AG08396 (cell line): ENCODE measurements around the gene CYBRD1.
"Not testable (repeated sequence)": the region's sequence is repeated elsewhere in the genome, so short reads cannot be mapped to it uniquely, and the experiment has no call there.

Experiments used
- DNase-seq: peaks from one replicate; pipeline ENCODE4 v3.0.0; 2012; ENCODE audit warnings: low spot score, mixed read lengths

Gene CYBRD1

DNA sequence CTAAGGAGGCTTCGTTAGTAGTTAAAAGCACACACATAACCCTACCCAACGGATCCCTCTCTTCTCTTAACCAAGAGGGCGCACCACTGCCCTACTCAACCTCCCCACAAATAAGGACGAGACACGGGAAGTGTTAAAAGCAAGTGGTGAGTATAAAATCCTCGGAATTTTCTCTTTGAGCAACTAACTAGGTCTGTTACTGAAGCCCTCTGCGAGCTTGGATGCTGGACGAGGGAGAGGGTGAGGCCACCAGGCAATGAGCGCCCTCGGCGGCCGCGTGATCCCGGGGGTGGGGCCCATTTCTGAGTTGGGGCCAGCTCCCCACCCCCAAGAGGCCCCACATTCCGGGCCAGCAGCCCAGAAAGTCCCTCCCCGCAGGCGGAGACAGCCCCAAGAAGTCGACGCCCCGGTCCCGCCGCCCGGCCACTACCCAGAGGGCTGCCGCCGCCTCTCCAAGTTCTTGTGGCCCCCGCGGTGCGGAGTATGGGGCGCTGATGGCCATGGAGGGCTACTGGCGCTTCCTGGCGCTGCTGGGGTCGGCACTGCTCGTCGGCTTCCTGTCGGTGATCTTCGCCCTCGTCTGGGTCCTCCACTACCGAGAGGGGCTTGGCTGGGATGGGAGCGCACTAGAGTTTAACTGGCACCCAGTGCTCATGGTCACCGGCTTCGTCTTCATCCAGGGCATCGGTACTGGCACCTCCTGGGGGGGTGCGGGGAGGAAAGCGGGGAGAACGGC lies at the start of gene CYBRD1:
CYBRD1 (plus strand) TSS at position 423 of the 736 bp plus-strand sequence; CDS start at position 495, 72 bp downstream.
- DNase-seq, result peak; percentile 93

GRCh38 chr2:171475979-171476378 lies 46.3 kb upstream of the CYBRD1 start:
- no peak for DNase-seq

GRCh38 chr2:171478345-171478744 lies 43.9 kb upstream of the CYBRD1 start:
- no peak for DNase-seq

DNA sequence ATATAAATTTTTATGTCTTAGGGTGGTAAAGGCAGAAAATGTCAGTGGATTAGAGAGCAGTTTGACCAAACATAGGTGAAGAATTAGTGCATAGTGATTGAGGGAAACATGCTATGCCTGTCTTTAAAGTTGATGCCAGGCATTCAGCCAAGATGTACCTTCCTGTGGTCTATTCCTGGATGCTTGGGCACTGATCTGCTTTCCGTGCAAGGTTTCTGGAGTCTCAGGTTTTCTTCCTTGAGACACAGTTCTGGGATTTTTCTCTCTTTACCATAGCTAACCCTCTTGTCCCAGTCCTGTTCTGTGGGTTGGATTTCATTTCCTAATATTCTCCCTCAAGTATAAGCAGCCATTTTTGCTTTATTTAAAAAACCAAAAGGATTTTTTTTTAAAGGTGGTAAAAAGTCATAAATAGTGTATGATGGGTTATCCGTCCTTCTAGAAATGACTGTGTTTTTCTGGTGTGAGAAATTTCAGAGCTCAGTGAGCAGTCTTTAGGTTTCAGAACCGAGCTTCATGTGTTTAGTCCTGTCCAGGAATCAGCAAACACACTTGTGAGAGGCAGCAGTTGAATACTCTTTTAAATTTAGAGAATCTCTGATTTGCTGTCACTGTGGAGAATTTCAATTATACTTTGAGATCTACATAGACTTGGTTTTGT lies 43.0 kb upstream of the CYBRD1 start:
- DNase-seq, result no peak

GRCh38 chr2:171480908-171481307 lies 41.4 kb upstream of the CYBRD1 start:
- DNase-seq, result no peak

- DNase-seq, result no peak
These were observed 40.0 kb upstream of the CYBRD1 start for GRCh38 chr2:171482308-171482707.

DNA sequence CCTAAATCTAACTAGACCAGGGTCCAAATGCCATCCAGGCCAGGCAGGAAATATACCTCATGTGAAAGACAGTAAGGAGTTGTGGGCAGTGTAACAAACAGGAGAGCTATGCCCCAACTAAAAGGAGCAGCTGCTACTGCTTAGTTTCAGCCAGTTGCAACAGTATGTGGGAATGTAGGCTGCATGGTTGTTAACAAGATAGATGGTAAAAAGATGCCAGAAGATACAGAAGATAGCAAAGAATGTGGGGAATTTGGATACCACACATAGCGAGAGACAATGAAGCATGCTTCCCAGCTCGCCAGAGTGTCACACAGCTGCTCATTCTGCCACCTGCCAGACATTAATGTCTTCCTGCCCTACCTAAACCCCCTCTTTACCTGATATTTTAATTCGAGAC lies 39.4 kb upstream of the CYBRD1 start:
- no peak for DNase-seq

GRCh38 chr2:171483793-171484192 lies 38.5 kb upstream of the CYBRD1 start:
- no peak for DNase-seq

- DNase-seq, result no peak
These were observed 37.2 kb upstream of the CYBRD1 start for GRCh38 chr2:171485116-171485515.

- no peak for DNase-seq
These were observed 35.1 kb upstream of the CYBRD1 start for GRCh38 chr2:171487201-171487600.

GRCh38 chr2:171487803-171488259 lies 34.4 kb upstream of the CYBRD1 start:
- no peak for DNase-seq

DNA sequence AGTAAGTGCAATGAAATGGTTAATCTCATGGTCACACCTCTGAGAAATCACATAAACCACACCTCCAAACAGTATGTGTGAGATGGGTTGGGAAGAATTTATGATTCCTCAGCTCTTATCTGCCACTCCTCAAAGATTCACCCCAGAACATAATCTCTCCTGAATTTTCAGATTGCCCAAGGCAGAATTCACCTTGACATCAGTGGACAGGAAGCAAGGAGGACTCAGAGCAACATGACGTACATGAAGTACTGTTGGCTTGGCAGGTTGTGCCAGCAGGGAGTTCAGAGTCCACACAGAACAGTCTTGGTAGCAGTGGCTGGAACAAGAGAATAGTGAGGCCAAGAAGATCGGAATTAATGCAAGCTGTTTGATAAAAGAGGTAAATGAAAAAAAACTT lies 31.7 kb upstream of the CYBRD1 start:
- DNase-seq, result no peak

- no peak for DNase-seq
These were observed 31.0 kb upstream of the CYBRD1 start for GRCh38 chr2:171491292-171491691.

DNA sequence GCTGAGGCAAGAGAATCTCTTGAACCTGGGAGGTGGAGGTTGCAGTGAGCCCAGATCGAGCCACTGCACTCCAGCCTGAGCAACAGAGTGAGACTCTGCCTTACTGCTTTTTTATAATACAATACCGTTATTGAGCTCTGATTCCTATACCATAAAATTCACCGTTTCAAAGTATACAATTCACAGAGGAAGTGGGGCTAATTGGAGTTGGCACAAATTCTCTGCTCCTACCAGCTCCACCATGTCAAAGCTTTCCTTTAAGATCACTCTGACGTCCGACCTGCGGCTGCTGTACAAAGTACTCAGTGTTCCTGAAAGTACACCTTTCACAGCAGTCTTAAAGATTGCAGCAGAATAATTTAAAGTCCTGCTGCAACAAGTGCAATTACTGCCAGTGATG lies 29.6 kb upstream of the CYBRD1 start:
- DNase-seq, result no peak

DNA sequence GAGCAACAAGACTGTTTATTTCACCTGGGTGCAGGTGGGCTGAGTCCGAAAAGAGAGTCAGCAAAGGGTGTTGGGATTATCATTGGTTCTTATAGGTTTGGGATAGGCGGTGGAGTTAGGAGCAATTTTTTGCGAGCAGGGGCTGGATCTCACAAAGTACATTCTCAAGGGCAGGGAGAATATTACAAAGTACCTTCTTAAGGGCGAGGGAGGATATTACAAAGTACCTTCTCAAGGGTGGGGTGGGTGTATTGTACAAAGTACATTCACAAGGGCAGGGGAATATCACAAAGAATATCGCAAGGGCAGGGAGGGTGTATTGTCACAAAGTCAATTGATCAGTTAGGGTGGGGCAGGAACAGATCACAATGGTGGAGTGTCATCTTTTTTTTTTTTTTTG lies 24.6 kb upstream of the CYBRD1 start:
- not testable (repeated sequence) for DNase-seq

GRCh38 chr2:171505374-171505773 lies 16.9 kb upstream of the CYBRD1 start:
- DNase-seq, result no peak

DNA sequence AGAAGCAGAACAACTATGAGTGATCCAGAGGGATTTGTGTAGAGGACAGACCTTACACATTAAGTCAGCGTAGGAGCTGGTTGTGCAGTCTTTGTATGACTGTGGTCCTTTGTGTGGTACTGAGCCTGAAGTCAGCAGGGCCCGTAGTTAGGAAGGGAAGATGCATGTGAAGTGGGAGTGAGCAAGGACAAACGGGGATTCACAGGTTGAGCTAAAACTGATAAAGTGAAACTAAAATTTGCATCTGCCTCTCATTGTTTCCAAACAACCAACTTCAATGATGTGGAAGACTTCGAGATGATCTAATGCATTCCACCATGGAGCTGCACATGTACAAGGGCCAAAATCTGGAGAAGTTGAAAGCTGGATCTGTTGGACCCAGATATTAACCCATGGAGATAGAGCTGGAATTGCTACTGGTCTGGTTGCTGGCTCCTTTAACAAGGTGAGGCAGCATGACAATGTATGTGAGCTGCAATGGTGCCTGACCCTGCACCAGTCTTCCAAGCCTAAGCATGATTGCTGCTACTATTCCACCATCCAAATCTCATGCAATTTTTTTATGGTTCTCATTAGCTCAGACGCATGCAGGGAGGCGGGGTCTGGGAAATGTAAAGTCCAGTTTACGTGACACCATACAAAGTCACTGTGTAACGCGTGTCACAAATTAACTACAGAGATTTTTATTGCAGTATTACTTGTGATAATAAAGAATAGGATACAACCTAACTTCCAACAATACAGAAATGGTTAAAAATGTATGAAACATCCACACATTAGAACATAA lies 12.1 kb upstream of the CYBRD1 start:
- no peak for DNase-seq

DNA sequence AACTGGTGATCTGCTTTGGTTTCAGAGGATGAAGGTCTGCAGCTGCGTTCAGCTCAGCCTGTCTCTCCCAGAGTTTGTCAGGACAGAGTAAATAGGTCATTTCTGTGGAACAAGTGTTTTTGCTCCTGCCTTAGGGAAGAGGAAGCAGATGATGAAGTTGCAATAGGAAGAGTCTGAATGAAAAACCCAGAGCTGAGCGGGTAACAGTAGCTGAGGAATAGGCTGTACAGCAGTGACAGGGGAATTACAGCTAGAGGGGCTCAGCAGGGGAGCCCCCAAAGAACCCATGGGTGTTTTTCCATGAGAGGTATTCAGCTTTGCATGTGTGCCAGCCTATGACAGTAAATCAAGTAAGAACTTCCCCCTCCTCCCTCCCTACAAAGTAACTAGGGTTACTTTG lies 10.3 kb upstream of the CYBRD1 start:
- no peak for DNase-seq

GRCh38 chr2:171512683-171513195 lies 9.5 kb upstream of the CYBRD1 start:
- no peak for DNase-seq

- DNase-seq, result no peak
These were observed 8.5 kb upstream of the CYBRD1 start for GRCh38 chr2:171513719-171514160.

- no peak for DNase-seq
These were observed 7.2 kb upstream of the CYBRD1 start for GRCh38 chr2:171514908-171515582.
